HepG2 (cell line): ENCODE data around the gene MAP2K7. TPM values are rescaled to one million over a fixed set of nuclear protein-coding genes. Genes with fewer than 3 reads are reported as not detected.

ENCODE experiments used
- ATF7 ChIP-seq, 2 experiments: fragments of 450-650 bp in 1 of 2; sonication (generic) in 1 of 2; formaldehyde crosslinking in 1 of 2; IDR thresholded peaks; 2 replicates each; pipeline versions ENCODE4 v1.4.0 to v1.6.1; 2016 to 2020; ENCODE audit warnings: antibody characterized with exemption in 1 of 2, mild to moderate bottlenecking in 1 of 2, missing genetic modification reagents in 1 of 2
- BRD4 ChIP-seq: sonication (generic); formaldehyde crosslinking; IDR thresholded peaks from 2 replicates; pipeline ENCODE4 v1.4.0; 2020; ENCODE audit warnings: missing genetic modification reagents
- DNMT1 ChIP-seq: sonication (generic); formaldehyde crosslinking; IDR thresholded peaks from 2 replicates; pipeline ENCODE4 v1.5.1; 2020; ENCODE audit warnings: mild to moderate bottlenecking, missing genetic modification reagents
- GTF3A ChIP-seq: sonication (generic); formaldehyde crosslinking; conservative IDR thresholded peaks from 2 replicates; pipeline ENCODE4 v1.4.0; 2020; ENCODE audit warnings: mild to moderate bottlenecking, missing genetic modification reagents
- HES4 ChIP-seq: sonication (generic); formaldehyde crosslinking; IDR thresholded peaks from 2 replicates; pipeline ENCODE4 v1.9.0; 2021; ENCODE audit warnings: mild to moderate bottlenecking, missing genetic modification reagents, borderline replicate concordance
- HOXA3 ChIP-seq: sonication (generic); formaldehyde crosslinking; IDR thresholded peaks from 2 replicates; pipeline ENCODE4 v1.5.0; 2020; ENCODE audit warnings: missing genetic modification reagents
- ISL2 ChIP-seq: sonication (generic); formaldehyde crosslinking; IDR thresholded peaks from 2 replicates; pipeline ENCODE4 v1.5.0; 2020; ENCODE audit warnings: missing genetic modification reagents
- KDM6A ChIP-seq: IDR thresholded peaks from 2 replicates; pipeline ENCODE4 v1.6.1; 2016; ENCODE audit warnings: low read depth
- KLF13 ChIP-seq: sonication (generic); formaldehyde crosslinking; IDR thresholded peaks from 2 replicates; pipeline ENCODE4 v1.4.0; 2020; ENCODE audit warnings: mild to moderate bottlenecking, missing genetic modification reagents
- MED1 ChIP-seq: sonication (generic); formaldehyde crosslinking; IDR thresholded peaks from 2 replicates; pipeline ENCODE4 v1.4.0; 2020; ENCODE audit warnings: missing genetic modification reagents
- MIER3 ChIP-seq: IDR thresholded peaks from 2 replicates; pipeline ENCODE4 v1.6.1; 2016; ENCODE audit warnings: missing compliant biosample characterization, borderline replicate concordance
- SRF ChIP-seq: IDR thresholded peaks from 2 replicates; pipeline ENCODE4 v1.6.1; 2011; ENCODE audit warnings: mild to moderate bottlenecking, low read depth, low read length, moderate library complexity
- ZMYM3 ChIP-seq: sonication (generic); formaldehyde crosslinking; IDR thresholded peaks from 2 replicates; pipeline ENCODE4 v1.5.1; 2020; ENCODE audit warnings: mild to moderate bottlenecking, missing genetic modification reagents
- ZNF367 ChIP-seq: sonication (generic); formaldehyde crosslinking; IDR thresholded peaks from 2 replicates; pipeline ENCODE4 v1.4.0; 2020; ENCODE audit warnings: missing genetic modification reagents, borderline replicate concordance
- polyA plus RNA-seq, 8 experiments: library from polyadenylated mRNA; depleted of rRNA in 3 of 8; stranded (reverse) in 7 of 8; unstranded in 1 of 8; fragments of >200 nt; fragmentation: Illumina TruSeq in 4 of 8; extraction: Trizol in 4 of 8; gene quantifications; 2 replicates each; pipeline versions ENCODE4 v1.2.1 to v1.2.3, GENCODE V29; 2011 to 2016; ENCODE audit warnings: low read depth in 4 of 8, missing spikeins in 1 of 8, mixed read lengths in 1 of 8; ENCODE audit not compliant: insufficient read depth in 1 of 8
- total RNA-seq, 5 experiments: library from RNA; depleted of rRNA; stranded (reverse); fragments of >200 nt; fragmentation: Illumina TruSeq; extraction: Trizol; gene quantifications; 2 replicates each; pipeline ENCODE4 v1.2.3, GENCODE V29; 2016; ENCODE audit warnings: low read depth in 1 of 5
- TF ChIP-seq, protein P1 (sequence below): sonication (generic); formaldehyde crosslinking; IDR thresholded peaks from 2 replicates; pipeline ENCODE4 v1.8.0; 2022; ENCODE audit warnings: missing genetic modification reagents, mild to moderate bottlenecking, borderline replicate concordance
- TF ChIP-seq, protein P2 (sequence below): sonication (generic); formaldehyde crosslinking; IDR thresholded peaks from 2 replicates; pipeline ENCODE4 v1.5.0; 2020; ENCODE audit warnings: missing genetic modification reagents
- TF ChIP-seq, protein P3 (sequence below): sonication (generic); formaldehyde crosslinking; IDR thresholded peaks from 2 replicates; pipeline ENCODE4 v1.5.1; 2020; ENCODE audit warnings: mild to moderate bottlenecking, missing genetic modification reagents, moderate library complexity
- TF ChIP-seq, protein P4 (sequence below): sonication (generic); formaldehyde crosslinking; IDR thresholded peaks from 2 replicates; pipeline ENCODE4 v1.4.0; 2020; ENCODE audit warnings: missing genetic modification reagents, borderline replicate concordance

The MAP2K7 gene
- total and polyA plus RNA-seq, 2 of the 13 experiments (the other 11 are each of a cell fraction or from before 2014, with no cell fraction given): 9.0 to 10.8 TPM

DNA sequence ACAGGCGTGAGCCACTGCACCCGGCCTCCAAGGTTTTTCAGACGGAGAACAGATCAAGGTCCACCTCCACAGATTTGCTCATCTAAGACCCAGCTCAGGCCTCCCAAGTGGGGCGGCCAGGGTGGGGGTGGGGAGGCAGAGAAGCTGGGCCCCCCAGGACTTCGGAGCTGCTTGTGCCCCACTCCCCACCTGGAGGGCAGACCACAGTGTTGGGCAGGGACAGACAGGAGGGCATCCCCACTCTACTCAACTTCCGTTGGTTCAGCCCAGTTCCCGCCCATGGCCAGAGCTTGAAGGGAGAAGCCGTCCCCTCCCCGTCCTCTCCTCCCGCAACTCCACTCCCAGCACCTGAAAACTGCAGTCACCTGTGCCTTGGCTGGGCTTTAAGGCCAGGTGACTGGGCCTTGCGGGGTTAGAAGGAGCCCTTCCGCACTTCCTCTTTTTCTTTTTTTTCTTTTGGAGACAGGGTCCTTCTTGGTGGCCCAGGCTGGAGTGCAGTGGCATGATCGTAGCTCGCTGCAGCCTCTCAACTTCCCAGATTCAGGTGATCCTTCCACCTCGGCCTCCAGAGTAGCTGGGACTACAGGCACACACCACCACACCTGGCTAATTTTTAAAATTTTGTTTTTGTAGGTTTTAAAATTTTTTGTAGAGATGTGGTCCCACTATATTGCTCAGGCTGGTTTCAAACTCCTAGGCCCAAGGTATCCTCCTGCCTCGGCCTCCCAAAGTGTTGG lies 16.1 kb upstream of the MAP2K7 start (continued):
- TF ChIP-seq, protein P1, sequence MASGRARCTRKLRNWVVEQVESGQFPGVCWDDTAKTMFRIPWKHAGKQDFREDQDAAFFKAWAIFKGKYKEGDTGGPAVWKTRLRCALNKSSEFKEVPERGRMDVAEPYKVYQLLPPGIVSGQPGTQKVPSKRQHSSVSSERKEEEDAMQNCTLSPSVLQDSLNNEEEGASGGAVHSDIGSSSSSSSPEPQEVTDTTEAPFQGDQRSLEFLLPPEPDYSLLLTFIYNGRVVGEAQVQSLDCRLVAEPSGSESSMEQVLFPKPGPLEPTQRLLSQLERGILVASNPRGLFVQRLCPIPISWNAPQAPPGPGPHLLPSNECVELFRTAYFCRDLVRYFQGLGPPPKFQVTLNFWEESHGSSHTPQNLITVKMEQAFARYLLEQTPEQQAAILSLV: no peak
- TF ChIP-seq MED1 (CRISPR knock-in tag): 0 out of 2 replicates have a peak, but pooled peaks have one; percentile 21
- TF ChIP-seq KLF13 (CRISPR knock-in tag): no peak
- TF ChIP-seq HES4 (CRISPR knock-in tag): no peak
- TF ChIP-seq HOXA3: 0 out of 2 replicates have a peak, but pooled peaks have one; percentile 31
- TF ChIP-seq BRD4: no peak
- no peak for TF ChIP-seq SRF
- TF ChIP-seq, protein P2, sequence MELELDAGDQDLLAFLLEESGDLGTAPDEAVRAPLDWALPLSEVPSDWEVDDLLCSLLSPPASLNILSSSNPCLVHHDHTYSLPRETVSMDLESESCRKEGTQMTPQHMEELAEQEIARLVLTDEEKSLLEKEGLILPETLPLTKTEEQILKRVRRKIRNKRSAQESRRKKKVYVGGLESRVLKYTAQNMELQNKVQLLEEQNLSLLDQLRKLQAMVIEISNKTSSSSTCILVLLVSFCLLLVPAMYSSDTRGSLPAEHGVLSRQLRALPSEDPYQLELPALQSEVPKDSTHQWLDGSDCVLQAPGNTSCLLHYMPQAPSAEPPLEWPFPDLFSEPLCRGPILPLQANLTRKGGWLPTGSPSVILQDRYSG (CRISPR knock-in tag): no peak
- TF ChIP-seq DNMT1 (CRISPR knock-in tag): no peak
- no peak for TF ChIP-seq MIER3 (CRISPR knock-in tag)
- TF ChIP-seq GTF3A (CRISPR knock-in tag): no peak
- TF ChIP-seq, protein P3, sequence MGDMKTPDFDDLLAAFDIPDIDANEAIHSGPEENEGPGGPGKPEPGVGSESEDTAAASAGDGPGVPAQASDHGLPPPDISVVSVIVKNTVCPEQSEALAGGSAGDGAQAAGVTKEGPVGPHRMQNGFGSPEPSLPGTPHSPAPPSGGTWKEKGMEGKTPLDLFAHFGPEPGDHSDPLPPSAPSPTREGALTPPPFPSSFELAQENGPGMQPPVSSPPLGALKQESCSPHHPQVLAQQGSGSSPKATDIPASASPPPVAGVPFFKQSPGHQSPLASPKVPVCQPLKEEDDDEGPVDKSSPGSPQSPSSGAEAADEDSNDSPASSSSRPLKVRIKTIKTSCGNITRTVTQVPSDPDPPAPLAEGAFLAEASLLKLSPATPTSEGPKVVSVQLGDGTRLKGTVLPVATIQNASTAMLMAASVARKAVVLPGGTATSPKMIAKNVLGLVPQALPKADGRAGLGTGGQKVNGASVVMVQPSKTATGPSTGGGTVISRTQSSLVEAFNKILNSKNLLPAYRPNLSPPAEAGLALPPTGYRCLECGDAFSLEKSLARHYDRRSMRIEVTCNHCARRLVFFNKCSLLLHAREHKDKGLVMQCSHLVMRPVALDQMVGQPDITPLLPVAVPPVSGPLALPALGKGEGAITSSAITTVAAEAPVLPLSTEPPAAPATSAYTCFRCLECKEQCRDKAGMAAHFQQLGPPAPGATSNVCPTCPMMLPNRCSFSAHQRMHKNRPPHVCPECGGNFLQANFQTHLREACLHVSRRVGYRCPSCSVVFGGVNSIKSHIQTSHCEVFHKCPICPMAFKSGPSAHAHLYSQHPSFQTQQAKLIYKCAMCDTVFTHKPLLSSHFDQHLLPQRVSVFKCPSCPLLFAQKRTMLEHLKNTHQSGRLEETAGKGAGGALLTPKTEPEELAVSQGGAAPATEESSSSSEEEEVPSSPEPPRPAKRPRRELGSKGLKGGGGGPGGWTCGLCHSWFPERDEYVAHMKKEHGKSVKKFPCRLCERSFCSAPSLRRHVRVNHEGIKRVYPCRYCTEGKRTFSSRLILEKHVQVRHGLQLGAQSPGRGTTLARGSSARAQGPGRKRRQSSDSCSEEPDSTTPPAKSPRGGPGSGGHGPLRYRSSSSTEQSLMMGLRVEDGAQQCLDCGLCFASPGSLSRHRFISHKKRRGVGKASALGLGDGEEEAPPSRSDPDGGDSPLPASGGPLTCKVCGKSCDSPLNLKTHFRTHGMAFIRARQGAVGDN (CRISPR knock-in tag): peak; percentile 57
- TF ChIP-seq ISL2 (CRISPR knock-in tag): 0 out of 2 replicates have a peak, but pooled peaks have one; percentile 18
- no peak for TF ChIP-seq ATF7 (IDR thresholded peaks at IDR 0.05)
- no peak for TF ChIP-seq ATF7 (CRISPR knock-in tag; IDR thresholded peaks at IDR 0.05)
- TF ChIP-seq, protein P4, sequence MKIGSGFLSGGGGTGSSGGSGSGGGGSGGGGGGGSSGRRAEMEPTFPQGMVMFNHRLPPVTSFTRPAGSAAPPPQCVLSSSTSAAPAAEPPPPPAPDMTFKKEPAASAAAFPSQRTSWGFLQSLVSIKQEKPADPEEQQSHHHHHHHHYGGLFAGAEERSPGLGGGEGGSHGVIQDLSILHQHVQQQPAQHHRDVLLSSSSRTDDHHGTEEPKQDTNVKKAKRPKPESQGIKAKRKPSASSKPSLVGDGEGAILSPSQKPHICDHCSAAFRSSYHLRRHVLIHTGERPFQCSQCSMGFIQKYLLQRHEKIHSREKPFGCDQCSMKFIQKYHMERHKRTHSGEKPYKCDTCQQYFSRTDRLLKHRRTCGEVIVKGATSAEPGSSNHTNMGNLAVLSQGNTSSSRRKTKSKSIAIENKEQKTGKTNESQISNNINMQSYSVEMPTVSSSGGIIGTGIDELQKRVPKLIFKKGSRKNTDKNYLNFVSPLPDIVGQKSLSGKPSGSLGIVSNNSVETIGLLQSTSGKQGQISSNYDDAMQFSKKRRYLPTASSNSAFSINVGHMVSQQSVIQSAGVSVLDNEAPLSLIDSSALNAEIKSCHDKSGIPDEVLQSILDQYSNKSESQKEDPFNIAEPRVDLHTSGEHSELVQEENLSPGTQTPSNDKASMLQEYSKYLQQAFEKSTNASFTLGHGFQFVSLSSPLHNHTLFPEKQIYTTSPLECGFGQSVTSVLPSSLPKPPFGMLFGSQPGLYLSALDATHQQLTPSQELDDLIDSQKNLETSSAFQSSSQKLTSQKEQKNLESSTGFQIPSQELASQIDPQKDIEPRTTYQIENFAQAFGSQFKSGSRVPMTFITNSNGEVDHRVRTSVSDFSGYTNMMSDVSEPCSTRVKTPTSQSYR (CRISPR knock-in tag): 0 out of 2 replicates have a peak, but pooled peaks have one; percentile 61
- 0 out of 2 replicates have a peak, but pooled peaks have one; percentile 22 for TF ChIP-seq ZNF367 (CRISPR knock-in tag)
- peak; percentile 57; the same call in 1 of the 2 replicates for TF ChIP-seq ZMYM3 (CRISPR knock-in tag)
- 0 out of 2 replicates have a peak, but pooled peaks have one; percentile 14 for TF ChIP-seq KDM6A
